HepG2 (cell line): ENCODE data around the gene PIK3C2B. TPM values are rescaled to one million over a fixed set of nuclear protein-coding genes. Genes with fewer than 3 reads are reported as not detected.

Experiments used
- ATAC-seq: fragments of 200-7000 bp; cut with Tn5 transposase; 3 replicates; pipeline ENCODE4 v1.9.1; 2020; ENCODE audit warnings: mild to moderate bottlenecking, moderate library complexity
- BruUV-seq: library from RNA; stranded (reverse); fragments of 400-500 nt; replicated peaks from 2 replicates; lab custom pipeline; 2021; lab: Mats Ljungman, UMichigan
- CTCF ChIA-PET: fragments of 300-600 bp; formaldehyde crosslinking; extraction: SDS; loops from one replicate; lab custom pipeline; 2021; ENCODE audit warnings: low total read pairs, inconsistent platforms, low intra/inter-chr PET ratio; lab: Yijun Ruan, JAX
- POLR2A ChIA-PET: fragments of 350-600 bp; sonication (Branson Sonifier 250); formaldehyde crosslinking; loops from one replicate; lab custom pipeline; 2020; ENCODE audit warnings: antibody characterized with exemption, inconsistent platforms; lab: Yijun Ruan, JAX
- DNase-seq: peaks from one replicate; pipeline ENCODE4 v3.0.0-alpha.2; 2015; ENCODE audit warnings: low spot score
- FAIRE-seq: peaks from 3 replicates; lab custom pipeline; 2011; peaks lifted over from hg19 to GRCh38; lab: Jason Lieb, UNC
- H2AFZ ChIP-seq: one replicate; pipeline ENCODE4 v1.6.1; 2011; ENCODE audit warnings: low read length, inconsistent platforms
- H3K27ac ChIP-seq: fragments of 300-600 bp; 3 replicates; pipeline ENCODE4 v1.8.0; 2011; ENCODE audit warnings: mixed run types, mild to moderate bottlenecking, mixed read lengths, low read length, inconsistent platforms; ENCODE audit not compliant: insufficient read depth; ENCODE audit errors: extremely low read length
- H3K27me3 ChIP-seq, 2 experiments: fragments of 200-600 bp in 1 of 2; 2 replicates in 1 of 2; 3 replicates in 1 of 2; pipeline versions ENCODE4 v1.6.0 to v1.8.0; 2011; ENCODE audit warnings: low read length in 2 of 2, mild to moderate bottlenecking in 2 of 2, moderate library complexity in 2 of 2, inconsistent platforms in 1 of 2; ENCODE audit not compliant: insufficient read depth in 2 of 2, control insufficient read depth in 1 of 2
- H3K36me3 ChIP-seq, 2 experiments: fragments of 200-600 bp in 1 of 2; replicated peaks in 1 of 2; 2 replicates in 1 of 2; 3 replicates in 1 of 2; pipeline versions ENCODE4 v1.5.1 to v1.8.0; 2011; ENCODE audit warnings: low read length in 2 of 2, inconsistent platforms in 1 of 2; ENCODE audit not compliant: insufficient read depth in 2 of 2, control insufficient read depth in 1 of 2
- H3K4me1 ChIP-seq: 2 replicates; pipeline ENCODE4 v1.5.1; 2012; ENCODE audit warnings: low read length, inconsistent platforms; ENCODE audit not compliant: insufficient read depth
- H3K4me2 ChIP-seq: 2 replicates; pipeline ENCODE4 v1.6.0; 2011; ENCODE audit warnings: low read depth, low read length, inconsistent platforms
- H3K4me3 ChIP-seq, 3 experiments: fragments of 200-600 bp in 1 of 3; sonication (generic), shearing (Covaris generic) in 1 of 3; replicated peaks in 1 of 3; 2 replicates each; pipeline ENCODE4 v1.5.1; 2011 to 2016; ENCODE audit warnings: low read length in 3 of 3, inconsistent platforms in 2 of 3, low read depth in 2 of 3, mild to moderate bottlenecking in 2 of 3, control low read depth in 1 of 3, mixed read lengths in 1 of 3; ENCODE audit not compliant: insufficient read depth in 1 of 3
- H3K79me2 ChIP-seq: one replicate; pipeline ENCODE4 v1.6.1; 2011; ENCODE audit warnings: low read length, inconsistent platforms; ENCODE audit not compliant: insufficient read depth
- H3K9ac ChIP-seq: 2 replicates; pipeline ENCODE4 v1.6.0; 2011; ENCODE audit warnings: mild to moderate bottlenecking, low read depth, low read length, inconsistent platforms; ENCODE audit not compliant: insufficient read depth
- H3K9me3 ChIP-seq: 2 replicates; pipeline ENCODE4 v1.5.1; 2012; ENCODE audit warnings: mild to moderate bottlenecking, low read length
- H4K20me1 ChIP-seq: 2 replicates; pipeline ENCODE4 v1.6.0; 2011; ENCODE audit warnings: inconsistent platforms, mild to moderate bottlenecking, low read length, moderate library complexity; ENCODE audit not compliant: insufficient read depth
- FLYWCH1 ChIP-seq: sonication (generic); formaldehyde crosslinking; IDR thresholded peaks from 2 replicates; pipeline ENCODE4 v1.8.1; 2023; ENCODE audit warnings: mild to moderate bottlenecking, missing genetic modification reagents
- GABPA ChIP-seq, 2 experiments: IDR thresholded peaks; 2 replicates each; pipeline ENCODE4 v1.6.1; 2011 to 2016; ENCODE audit warnings: low read depth in 2 of 2, low read length in 1 of 2, missing biosample characterization in 1 of 2, missing genetic modification characterization in 1 of 2
- HOXA7 ChIP-seq: sonication (generic); formaldehyde crosslinking; IDR thresholded peaks from 2 replicates; pipeline ENCODE4 v1.8.1; 2022; ENCODE audit warnings: mild to moderate bottlenecking, missing genetic modification reagents, moderate library complexity
- POGZ ChIP-seq: sonication (generic); formaldehyde crosslinking; IDR thresholded peaks from 2 replicates; pipeline ENCODE4 v1.4.0; 2020; ENCODE audit warnings: mild to moderate bottlenecking, missing genetic modification reagents
- TAF15 ChIP-seq: fragments of 200-400 bp; formaldehyde crosslinking; IDR thresholded peaks from one replicate; pipeline ENCODE4 v1.6.1; 2018; ENCODE audit warnings: mild to moderate bottlenecking, low read depth, low read length; ENCODE audit not compliant: poor library complexity, severe bottlenecking
- TFE3 ChIP-seq: IDR thresholded peaks from 2 replicates; pipeline ENCODE4 v1.6.1; 2016
- ZBTB3 ChIP-seq: sonication (generic); formaldehyde crosslinking; IDR thresholded peaks from 2 replicates; pipeline ENCODE4 v1.4.0; 2020; ENCODE audit warnings: low read depth, mild to moderate bottlenecking, moderate library complexity, missing genetic modification reagents, borderline replicate concordance
- ZNF383 ChIP-seq: sonication (generic); formaldehyde crosslinking; IDR thresholded peaks from 2 replicates; pipeline ENCODE4 v1.4.0; 2020; ENCODE audit warnings: missing genetic modification reagents, mild to moderate bottlenecking, borderline replicate concordance
- ZNF605 ChIP-seq: sonication (generic); formaldehyde crosslinking; IDR thresholded peaks from 2 replicates; pipeline ENCODE4 v1.8.0; 2022; ENCODE audit warnings: mild to moderate bottlenecking, missing genetic modification reagents
- ZNF737 ChIP-seq: sonication (generic); formaldehyde crosslinking; IDR thresholded peaks from 2 replicates; pipeline ENCODE4 v1.5.0; 2020; ENCODE audit warnings: missing genetic modification reagents, mild to moderate bottlenecking, borderline replicate concordance
- WGBS: methylation state at CpG from one replicate; pipeline ENCODE4 v1.1.6; 2017; ENCODE audit warnings: low lambda C conversion rate; 5-methylcytosine and 5-hydroxymethylcytosine counted together
- in situ Hi-C: cut with HindIII; loops from 2 replicates; pipeline ENCODE4 v1.10.0; 2017; ENCODE audit warnings: low pct_unique_long_range_greater_than_20kb; ENCODE audit not compliant: extremely low pct_ligation_motif_present
- intact Hi-C: fragments of 100-400 bp; cut with micrococcal nuclease; formaldehyde crosslinking; loops from one replicate; pipeline ENCODE4 v1.10.0; 2022; ENCODE audit not compliant: unreplicated experiment
- polyA plus RNA-seq, 8 experiments: library from polyadenylated mRNA; depleted of rRNA in 3 of 8; stranded (reverse) in 7 of 8; unstranded in 1 of 8; fragments of >200 nt; fragmentation: Illumina TruSeq in 4 of 8; extraction: Trizol in 4 of 8; gene quantifications; 2 replicates each; pipeline versions ENCODE4 v1.2.1 to v1.2.3, GENCODE V29; 2011 to 2016; ENCODE audit warnings: low read depth in 4 of 8, missing spikeins in 1 of 8, mixed read lengths in 1 of 8; ENCODE audit not compliant: insufficient read depth in 1 of 8
- total RNA-seq, 5 experiments: library from RNA; depleted of rRNA; stranded (reverse); fragments of >200 nt; fragmentation: Illumina TruSeq; extraction: Trizol; gene quantifications; 2 replicates each; pipeline ENCODE4 v1.2.3, GENCODE V29; 2016; ENCODE audit warnings: low read depth in 1 of 5
- TF ChIP-seq, protein P1 (sequence below): sonication (generic); formaldehyde crosslinking; conservative IDR thresholded peaks from 2 replicates; pipeline ENCODE4 v1.8.0; 2022; ENCODE audit warnings: mild to moderate bottlenecking, moderate library complexity, missing genetic modification reagents
- TF ChIP-seq, protein P2 (sequence below): IDR thresholded peaks from 2 replicates; pipeline ENCODE4 v1.6.1; 2016; ENCODE audit warnings: low read depth
- TF ChIP-seq, protein P3 (sequence below): sonication (generic); formaldehyde crosslinking; IDR thresholded peaks from 2 replicates; pipeline ENCODE4 v1.5.0; 2020; ENCODE audit warnings: missing genetic modification reagents, mild to moderate bottlenecking, borderline replicate concordance

PIK3C2B gene
- total and polyA plus RNA-seq, 2 of the 13 experiments (the other 11 are each of a cell fraction or from before 2014, with no cell fraction given): 3.4 to 4.5 TPM

- no peak overlapping the region for H3K4me3 ChIP-seq
- ATAC-seq (no peak), DNase-seq (no peak), FAIRE-seq (no peak)
- H3K4me2 ChIP-seq: no peak overlapping the region
- no peak overlapping the region for H2AFZ ChIP-seq
- H4K20me1 ChIP-seq: no peaks in the 10 kb centered on the region
- no peaks in the 10 kb centered on the region for H3K27me3 ChIP-seq
- TF ChIP-seq ZNF737 (CRISPR knock-in tag) (no peak), TAF15 (no peak), POGZ (no peak), ZNF605 (no peak), ZBTB3 (CRISPR knock-in tag) (no peak), TFE3 (CRISPR knock-in tag) (no peak), FLYWCH1 (CRISPR knock-in tag) (no peak), GABPA (IDR thresholded peaks at IDR 0.05; ENCODE audit: low read depth, low read length) (no peak), GABPA (CRISPR knock-in tag; IDR thresholded peaks at IDR 0.05; ENCODE audit: low read depth) (no peak), ZNF383 (CRISPR knock-in tag) (no peak), HOXA7 (no peak)
- TF ChIP-seq, protein P1, sequence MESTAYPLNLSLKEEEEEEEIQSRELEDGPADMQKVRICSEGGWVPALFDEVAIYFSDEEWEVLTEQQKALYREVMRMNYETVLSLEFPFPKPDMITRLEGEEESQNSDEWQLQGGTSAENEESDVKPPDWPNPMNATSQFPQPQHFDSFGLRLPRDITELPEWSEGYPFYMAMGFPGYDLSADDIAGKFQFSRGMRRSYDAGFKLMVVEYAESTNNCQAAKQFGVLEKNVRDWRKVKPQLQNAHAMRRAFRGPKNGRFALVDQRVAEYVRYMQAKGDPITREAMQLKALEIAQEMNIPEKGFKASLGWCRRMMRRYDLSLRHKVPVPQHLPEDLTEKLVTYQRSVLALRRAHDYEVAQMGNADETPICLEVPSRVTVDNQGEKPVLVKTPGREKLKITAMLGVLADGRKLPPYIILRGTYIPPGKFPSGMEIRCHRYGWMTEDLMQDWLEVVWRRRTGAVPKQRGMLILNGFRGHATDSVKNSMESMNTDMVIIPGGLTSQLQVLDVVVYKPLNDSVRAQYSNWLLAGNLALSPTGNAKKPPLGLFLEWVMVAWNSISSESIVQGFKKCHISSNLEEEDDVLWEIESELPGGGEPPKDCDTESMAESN (CRISPR knock-in tag): no peak
- TF ChIP-seq, protein P2, sequence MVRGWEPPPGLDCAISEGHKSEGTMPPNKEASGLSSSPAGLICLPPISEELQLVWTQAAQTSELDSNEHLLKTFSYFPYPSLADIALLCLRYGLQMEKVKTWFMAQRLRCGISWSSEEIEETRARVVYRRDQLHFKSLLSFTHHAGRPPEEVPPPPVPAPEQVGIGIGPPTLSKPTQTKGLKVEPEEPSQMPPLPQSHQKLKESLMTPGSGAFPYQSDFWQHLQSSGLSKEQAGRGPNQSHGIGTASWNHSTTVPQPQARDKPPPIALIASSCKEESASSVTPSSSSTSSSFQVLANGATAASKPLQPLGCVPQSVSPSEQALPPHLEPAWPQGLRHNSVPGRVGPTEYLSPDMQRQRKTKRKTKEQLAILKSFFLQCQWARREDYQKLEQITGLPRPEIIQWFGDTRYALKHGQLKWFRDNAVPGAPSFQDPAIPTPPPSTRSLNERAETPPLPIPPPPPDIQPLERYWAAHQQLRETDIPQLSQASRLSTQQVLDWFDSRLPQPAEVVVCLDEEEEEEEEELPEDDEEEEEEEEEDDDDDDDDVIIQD (CRISPR knock-in tag): no peak
- TF ChIP-seq, protein P3, sequence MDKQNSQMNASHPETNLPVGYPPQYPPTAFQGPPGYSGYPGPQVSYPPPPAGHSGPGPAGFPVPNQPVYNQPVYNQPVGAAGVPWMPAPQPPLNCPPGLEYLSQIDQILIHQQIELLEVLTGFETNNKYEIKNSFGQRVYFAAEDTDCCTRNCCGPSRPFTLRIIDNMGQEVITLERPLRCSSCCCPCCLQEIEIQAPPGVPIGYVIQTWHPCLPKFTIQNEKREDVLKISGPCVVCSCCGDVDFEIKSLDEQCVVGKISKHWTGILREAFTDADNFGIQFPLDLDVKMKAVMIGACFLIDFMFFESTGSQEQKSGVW (CRISPR knock-in tag): no peak
- no TSS peak for BruUV-seq
- no peaks in the 10 kb centered on the region for H3K79me2 ChIP-seq
- ChIA-PET CTCF (no interaction called here), POLR2A (interaction anchor here (0.9 kb wide), 1 partner anchor 19 kb away, joined by 3 read pairs; no protein-coding TSS in a partner anchor)
- 100% methylated on average over 1 of the region's 1 CpG for WGBS
- peaks cover 13% of the 10 kb centered on the region for H3K4me1 ChIP-seq
- H3K27ac ChIP-seq: no peak overlapping the region
- intact Hi-C loops (no loop called here), in situ Hi-C loops (no loop called here)
- no peaks in the 10 kb centered on the region for H3K9me3 ChIP-seq
- H3K36me3 ChIP-seq: peaks cover 2 to 3% of the 10 kb centered on the region in 2 experiments; a peak in 1 of 5 replicates
- no peak overlapping the region for H3K9ac ChIP-seq
Observed at GRCh38 chr1:204473400-204473965, 21.1 kb downstream of the PIK3C2B start.
